OCI-LY7 (cell line): ENCODE data around the gene SLC26A9. TPM values are rescaled to one million over a fixed set of nuclear protein-coding genes. Genes with fewer than 3 reads are reported as not detected.

Source experiments
- BruUV-seq: library from RNA; stranded (reverse); fragments of 400-500 nt; replicated peaks from 2 replicates; lab custom pipeline; 2021; lab: Mats Ljungman, UMichigan
- CTCF ChIA-PET: fragments of 300-600 bp; sonication (Branson Sonifier 250); formaldehyde crosslinking; loops from one replicate; lab custom pipeline; 2022; ENCODE audit warnings: antibody characterized with exemption; ENCODE audit not compliant: unreplicated experiment; lab: Charles Lee
- POLR2A ChIA-PET: fragments of 300-600 bp; sonication (Branson Sonifier 250); formaldehyde crosslinking; loops from one replicate; lab custom pipeline; 2022; ENCODE audit warnings: antibody characterized with exemption; lab: Charles Lee
- DNase-seq: peaks from one replicate; pipeline ENCODE4 v3.0.0-alpha.2; 2015; ENCODE audit warnings: low spot score
- H2AFZ ChIP-seq: fragments of 200-600 bp; sonication (generic), shearing (Covaris generic); 2 replicates; pipeline ENCODE4 v1.6.1; 2014; ENCODE audit warnings: mild to moderate bottlenecking, antibody characterized with exemption, low read length, moderate library complexity
- H3K27ac ChIP-seq: fragments of 200-600 bp; sonication (generic); 2 replicates; pipeline ENCODE4 v1.5.1; 2014; ENCODE audit warnings: mixed run types, low read depth, mild to moderate bottlenecking, moderate library complexity, low read length, inconsistent platforms; ENCODE audit not compliant: poor library complexity, severe bottlenecking
- H3K36me3 ChIP-seq: fragments of 200-600 bp; sonication (generic); 2 replicates; pipeline ENCODE4 v1.6.1; 2014; ENCODE audit warnings: mild to moderate bottlenecking, antibody characterized with exemption, low read length, moderate library complexity, mixed read lengths; ENCODE audit not compliant: insufficient read depth
- H3K4me1 ChIP-seq: fragments of 200-600 bp; sonication (generic); 2 replicates; pipeline ENCODE4 v1.5.1; 2014; ENCODE audit warnings: mild to moderate bottlenecking, low read length; ENCODE audit not compliant: insufficient read depth, poor library complexity, severe bottlenecking
- H3K4me2 ChIP-seq: fragments of 200-600 bp; sonication (generic); 2 replicates; pipeline ENCODE4 v1.6.1; 2014; ENCODE audit warnings: mild to moderate bottlenecking, low read length
- H3K4me3 ChIP-seq: fragments of 200-600 bp; sonication (generic); 2 replicates; pipeline ENCODE4 v1.5.1; 2014; ENCODE audit warnings: mild to moderate bottlenecking, low read depth, low read length; ENCODE audit not compliant: poor library complexity, severe bottlenecking
- H3K79me2 ChIP-seq: fragments of 200-600 bp; sonication (generic); 2 replicates; pipeline ENCODE4 v1.6.1; 2016; ENCODE audit warnings: low read depth, mild to moderate bottlenecking, low read length, moderate library complexity, mixed read lengths; ENCODE audit not compliant: insufficient read depth
- H3K9me2 ChIP-seq: fragments of 200-600 bp; sonication (generic); 2 replicates; pipeline ENCODE4 v1.6.1; 2016; ENCODE audit warnings: mild to moderate bottlenecking, low read length, mixed read lengths; ENCODE audit not compliant: insufficient read depth
- H3K9me3 ChIP-seq: fragments of 200-600 bp; sonication (generic); 2 replicates; pipeline ENCODE4 v1.6.1; 2014; ENCODE audit warnings: mild to moderate bottlenecking, mixed run types, low read length, mixed read lengths
- H4K20me1 ChIP-seq: fragments of 200-600 bp; sonication (generic); 2 replicates; pipeline ENCODE4 v1.6.1; 2014; ENCODE audit warnings: mild to moderate bottlenecking, antibody characterized with exemption, low read length, moderate library complexity, mixed read lengths; ENCODE audit not compliant: insufficient read depth
- EZH2phosphoT487 ChIP-seq: fragments of 200-600 bp; sonication (generic); IDR thresholded peaks from 2 replicates; pipeline ENCODE4 v1.6.1; 2018; ENCODE audit warnings: low read depth, borderline replicate concordance, mild to moderate bottlenecking, mixed run types, antibody characterized with exemption, low read length, moderate library complexity, mixed read lengths
- intact Hi-C: fragments of 100-400 bp; cut with micrococcal nuclease; formaldehyde crosslinking; loops from one replicate; pipeline ENCODE4 v1.10.0; 2022; ENCODE audit not compliant: unreplicated experiment
- total RNA-seq, 2 experiments: library from RNA; depleted of rRNA in 1 of 2; stranded (reverse); fragments of >200 nt in 1 of 2; shearing (Covaris generic) in 1 of 2; gene quantifications; 2 replicates each; pipeline ENCODE4 v1.2.3, GENCODE V29; 2014 to 2022
- TF ChIP-seq, protein P1 (sequence below): fragments of 200-600 bp; sonication (generic); conservative IDR thresholded peaks from 2 replicates; pipeline ENCODE4 v1.5.1; 2014; ENCODE audit warnings: mild to moderate bottlenecking, antibody characterized with exemption, low read length, moderate library complexity, mixed read lengths

Gene SLC26A9
- total RNA-seq, 2 experiments from 2014 or later, result not detected

DNA sequence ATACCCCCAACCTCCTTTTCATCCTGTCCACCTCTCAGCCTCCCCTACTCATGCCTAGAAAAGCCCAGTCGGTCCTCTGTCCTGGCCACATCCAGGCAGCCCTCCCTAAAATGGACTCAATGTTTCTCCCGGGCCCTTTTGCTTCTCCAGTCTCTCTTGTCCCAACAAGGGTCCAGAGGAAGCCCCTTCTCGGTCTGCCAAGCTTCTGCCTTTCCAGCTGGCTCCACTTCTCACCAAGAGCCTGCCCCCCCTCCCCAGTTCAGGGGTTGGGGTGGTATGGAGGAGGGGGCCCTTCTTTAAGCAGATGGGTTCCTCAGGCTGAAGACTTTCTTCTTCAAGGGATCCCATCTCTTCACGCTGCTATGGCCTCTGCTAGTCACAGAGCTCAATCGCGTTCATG, 36.0 kb upstream of the SLC26A9 start:
- Histone ChIP-seq H3K36me3 (no peaks in the 10 kb centered on the region), H2AFZ (no peak overlapping the region), H3K4me3 (no peak overlapping the region), H3K4me1 (no peaks in the 10 kb centered on the region), H3K4me2 (no peak overlapping the region), H3K9me3 (0 out of 2 replicates have a peak, but pooled peaks cover 5% of the 10 kb centered on the region), H3K79me2 (no peaks in the 10 kb centered on the region), H3K9me2 (no peaks in the 10 kb centered on the region), H4K20me1 (no peaks in the 10 kb centered on the region), H3K27ac (no peak overlapping the region)
- TF ChIP-seq EZH2phosphoT487, result no peak
- TF ChIP-seq, protein P1, sequence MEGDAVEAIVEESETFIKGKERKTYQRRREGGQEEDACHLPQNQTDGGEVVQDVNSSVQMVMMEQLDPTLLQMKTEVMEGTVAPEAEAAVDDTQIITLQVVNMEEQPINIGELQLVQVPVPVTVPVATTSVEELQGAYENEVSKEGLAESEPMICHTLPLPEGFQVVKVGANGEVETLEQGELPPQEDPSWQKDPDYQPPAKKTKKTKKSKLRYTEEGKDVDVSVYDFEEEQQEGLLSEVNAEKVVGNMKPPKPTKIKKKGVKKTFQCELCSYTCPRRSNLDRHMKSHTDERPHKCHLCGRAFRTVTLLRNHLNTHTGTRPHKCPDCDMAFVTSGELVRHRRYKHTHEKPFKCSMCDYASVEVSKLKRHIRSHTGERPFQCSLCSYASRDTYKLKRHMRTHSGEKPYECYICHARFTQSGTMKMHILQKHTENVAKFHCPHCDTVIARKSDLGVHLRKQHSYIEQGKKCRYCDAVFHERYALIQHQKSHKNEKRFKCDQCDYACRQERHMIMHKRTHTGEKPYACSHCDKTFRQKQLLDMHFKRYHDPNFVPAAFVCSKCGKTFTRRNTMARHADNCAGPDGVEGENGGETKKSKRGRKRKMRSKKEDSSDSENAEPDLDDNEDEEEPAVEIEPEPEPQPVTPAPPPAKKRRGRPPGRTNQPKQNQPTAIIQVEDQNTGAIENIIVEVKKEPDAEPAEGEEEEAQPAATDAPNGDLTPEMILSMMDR, result no peak
- BruUV-seq, result no TSS peak
- CTCF ChIA-PET, result interaction anchor here (0.6 kb wide), 1 partner anchor 32 kb away, joined by 3 read pairs; no protein-coding TSS in a partner anchor
- POLR2A ChIA-PET, result no interaction called here
- intact Hi-C loops, result no loop called here
- DNase-seq, result no peak

DNA sequence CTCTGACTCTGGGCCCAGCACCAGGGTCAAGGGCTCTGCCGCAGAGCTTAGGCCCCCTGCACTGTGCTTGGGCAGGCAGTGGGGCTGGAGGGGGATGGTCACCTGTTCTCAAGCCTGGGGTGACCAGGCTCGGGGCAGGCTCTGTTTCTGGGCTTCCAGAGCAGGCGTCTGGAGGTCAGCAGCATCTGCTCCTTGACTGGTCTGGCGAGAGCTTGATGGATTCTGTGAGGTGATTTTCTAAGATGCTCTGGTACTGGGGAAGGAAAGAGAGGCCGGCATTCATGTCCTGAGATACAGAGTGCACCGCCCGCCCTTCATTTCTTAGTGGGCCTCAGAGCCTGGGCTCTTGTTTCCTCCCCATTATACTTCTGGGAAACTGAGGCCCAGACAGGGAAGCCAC, 35.4 kb upstream of the SLC26A9 start:
- Histone ChIP-seq H3K9me3 (0 out of 2 replicates have a peak, but pooled peaks cover 5% of the 10 kb centered on the region), H3K4me2 (no peak overlapping the region), H2AFZ (no peak overlapping the region), H3K4me1 (no peaks in the 10 kb centered on the region), H3K9me2 (no peaks in the 10 kb centered on the region), H3K36me3 (no peaks in the 10 kb centered on the region), H3K27ac (no peak overlapping the region), H3K79me2 (no peaks in the 10 kb centered on the region), H4K20me1 (no peaks in the 10 kb centered on the region), H3K4me3 (no peak overlapping the region)
- TF ChIP-seq EZH2phosphoT487, result no peak
- TF ChIP-seq, protein P1, result no peak
- DNase-seq, result no peak
- ChIA-PET CTCF (no interaction called here), POLR2A (no interaction called here)
- no TSS peak for BruUV-seq
- intact Hi-C loops, result no loop called here

DNA sequence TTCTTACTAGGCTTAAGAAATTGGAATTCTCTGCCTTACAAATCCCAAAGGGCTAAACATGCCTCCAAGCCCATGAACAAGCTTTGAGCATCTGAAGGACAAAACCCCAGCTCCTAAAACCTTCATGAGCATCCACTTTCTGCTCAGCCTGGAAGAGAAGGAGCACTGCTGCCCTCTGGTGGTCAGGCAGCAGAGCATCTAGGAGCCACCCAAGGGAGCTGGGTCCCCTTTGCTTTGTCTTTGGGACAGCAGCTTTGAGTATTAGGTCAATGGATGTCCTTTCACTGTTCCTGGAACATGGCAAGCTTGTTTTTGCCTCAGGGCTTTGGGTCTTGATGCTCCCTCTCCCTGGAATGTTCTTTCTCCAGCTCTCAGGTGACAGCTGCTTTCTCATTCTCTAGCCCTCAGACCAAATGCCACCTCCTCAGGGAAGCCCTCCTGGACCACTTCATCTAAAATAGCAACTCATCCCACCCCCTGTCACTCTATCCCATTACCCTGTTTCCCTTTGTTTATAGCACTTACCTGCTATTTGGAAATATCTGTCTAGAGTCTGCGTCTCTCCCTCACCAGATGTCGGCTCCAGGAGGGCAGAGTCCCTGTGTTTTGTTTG, 34.3 kb upstream of the SLC26A9 start:
- 0 out of 2 replicates have a peak, but pooled peaks cover 5% of the 10 kb centered on the region for H3K9me3 ChIP-seq
- intact Hi-C loops, result loop anchor here (1.0 to 2.0 kb wide), 3 partner anchors 58 to 319 kb away; no protein-coding TSS in a partner anchor
- H3K4me3 ChIP-seq, result no peak overlapping the region
- H3K36me3 ChIP-seq, result no peaks in the 10 kb centered on the region
- no peaks in the 10 kb centered on the region for H4K20me1 ChIP-seq
- no peak overlapping the region for H2AFZ ChIP-seq
- no peak for TF ChIP-seq EZH2phosphoT487
- TF ChIP-seq, protein P1, result peak; percentile 98
- BruUV-seq, result no TSS peak
- ChIA-PET POLR2A (interaction anchor here (0.5 to 1.2 kb wide), 3 partner anchors 8 to 469 kb away, joined by 3 read pairs; no protein-coding TSS in a partner anchor), CTCF (interaction anchor here (0.6 to 1.7 kb wide), 16 partner anchors 12 to 319 kb away, joined by 3 to 16 read pairs (median 4); partner anchors contain the start of gene PM20D1)
- no peaks in the 10 kb centered on the region for H3K79me2 ChIP-seq
- DNase-seq, result peak; percentile 83
- H3K27ac ChIP-seq, result no peak overlapping the region
- H3K4me1 ChIP-seq, result no peaks in the 10 kb centered on the region
- H3K4me2 ChIP-seq, result no peak overlapping the region
- H3K9me2 ChIP-seq, result no peaks in the 10 kb centered on the region
